Mesothelial cell of epicardium (in vitro differentiated cells): ENCODE measurements around the gene TLE4. TPM values are rescaled to one million over a fixed set of nuclear protein-coding genes. Genes with fewer than 3 reads are reported as not detected.

Experiments
- DNase-seq, 2 experiments: peaks; one replicate each; pipeline ENCODE4 v3.0.0; 2021; ENCODE audit warnings: low spot score in 2 of 2; ENCODE audit not compliant: unreplicated experiment in 2 of 2
- H3K27ac Mint-ChIP-seq: 2 replicates; pipeline ENCODE4 v1.8.0; 2021; ENCODE audit warnings: mixed read lengths
- H3K27me3 Mint-ChIP-seq: 2 replicates; pipeline ENCODE4 v1.8.0; 2021; ENCODE audit warnings: low read depth, mixed read lengths
- H3K36me3 Mint-ChIP-seq: 2 replicates; pipeline ENCODE4 v1.8.0; 2021; ENCODE audit warnings: mixed read lengths
- H3K4me1 Mint-ChIP-seq: 2 replicates; pipeline ENCODE4 v1.8.0; 2021; ENCODE audit warnings: mixed read lengths
- H3K4me3 Mint-ChIP-seq: 2 replicates; pipeline ENCODE4 v1.8.0; 2021; ENCODE audit warnings: mild to moderate bottlenecking, moderate library complexity, mixed read lengths
- H3K9me3 Mint-ChIP-seq: 2 replicates; pipeline ENCODE4 v1.8.0; 2021; ENCODE audit warnings: mixed read lengths
- CTCF ChIP-seq: fragments of 200-600 bp; sonication (generic); IDR thresholded peaks from one replicate; pipeline ENCODE4 v1.5.0; 2021; ENCODE audit warnings: antibody characterized with exemption; ENCODE audit not compliant: unreplicated experiment
- total RNA-seq: library from RNA; stranded (reverse); gene quantifications from 3 replicates; pipeline ENCODE4 v1.2.1, GENCODE V29; 2021

Gene TLE4
- total RNA-seq, 1 donor from 2014 or later: 63.6 TPM

GRCh38 chr9:79663878-79664277 is 92.1 kb downstream of the TLE4 start:
- H3K4me3 Mint-ChIP-seq: no peak overlapping the region
- H3K9me3 Mint-ChIP-seq: no peaks in the 10 kb centered on the region
- no peaks in the 10 kb centered on the region for H3K27me3 Mint-ChIP-seq
- TF ChIP-seq CTCF: no peak
- H3K36me3 Mint-ChIP-seq: no peaks in the 10 kb centered on the region
- DNase-seq: no peak
- peaks cover 33% of the 10 kb centered on the region for H3K4me1 Mint-ChIP-seq
- no peak overlapping the region for H3K27ac Mint-ChIP-seq

- H3K36me3 Mint-ChIP-seq: no peaks in the 10 kb centered on the region
- no peaks in the 10 kb centered on the region for H3K9me3 Mint-ChIP-seq
- TF ChIP-seq CTCF: no peak
- H3K27ac Mint-ChIP-seq: no peak overlapping the region
- no peak for DNase-seq
- H3K4me3 Mint-ChIP-seq: no peak overlapping the region
- H3K27me3 Mint-ChIP-seq: no peaks in the 10 kb centered on the region
- H3K4me1 Mint-ChIP-seq: peaks cover 37% of the 10 kb centered on the region
Observed at GRCh38 chr9:79664375-79664831, 92.6 kb downstream of the TLE4 start.

GRCh38 chr9:79665369-79665768 is 93.6 kb downstream of the TLE4 start:
- Mint-ChIP-seq H3K36me3 (no peaks in the 10 kb centered on the region), H3K4me1 (peaks cover 47% of the 10 kb centered on the region), H3K9me3 (no peaks in the 10 kb centered on the region), H3K27me3 (no peaks in the 10 kb centered on the region), H3K27ac (no peak overlapping the region), H3K4me3 (no peak overlapping the region)
- DNase-seq: no peak
- TF ChIP-seq CTCF: no peak

- Mint-ChIP-seq H3K27me3 (no peaks in the 10 kb centered on the region), H3K27ac (no peak overlapping the region), H3K4me3 (no peak overlapping the region), H3K9me3 (no peaks in the 10 kb centered on the region), H3K4me1 (peaks cover 53% of the 10 kb centered on the region), H3K36me3 (peaks cover 2% of the 10 kb centered on the region)
- TF ChIP-seq CTCF: no peak
- DNase-seq: no peak
Observed at GRCh38 chr9:79665931-79666330, 94.2 kb downstream of the TLE4 start.

- no peak for DNase-seq
- H3K9me3 Mint-ChIP-seq: no peaks in the 10 kb centered on the region
- no peak overlapping the region for H3K27ac Mint-ChIP-seq
- H3K36me3 Mint-ChIP-seq: peaks cover 5% of the 10 kb centered on the region
- H3K27me3 Mint-ChIP-seq: no peaks in the 10 kb centered on the region
- TF ChIP-seq CTCF: no peak
- no peak overlapping the region for H3K4me3 Mint-ChIP-seq
- peaks cover 54% of the 10 kb centered on the region for H3K4me1 Mint-ChIP-seq
Observed at GRCh38 chr9:79667120-79667519, 95.4 kb downstream of the TLE4 start.
